ENCODE results near the gene ITGA3. TPM values are rescaled to one million over a fixed set of nuclear protein-coding genes. Genes with fewer than 3 reads are reported as not detected.

Gene ITGA3
- polyA plus RNA-seq, 4 donors: 48.3 to 109 (median 88.1) TPM

Other genes starting within 250 kb of the ITGA3 start
- 1 to 10 TPM in 1 of 4 donors, under 1 TPM in 1, not detected in 2; 0.93 to 1.1 TPM for gene TAC4, start 208.0 kb upstream of the ITGA3 start, polyA plus RNA-seq (ENCODE audit: insufficient read length in 4 of 4)
- under 1 TPM in 3 of 4 donors, not detected in 1; 0.60 to 0.98 (median 0.66) TPM for gene DLX4, start 86.9 kb upstream of the ITGA3 start, polyA plus RNA-seq (ENCODE audit: insufficient read length in 4 of 4)
- 1 to 10 TPM in 3 of 4 donors, under 1 TPM in 1; 0.99 to 1.7 (median 1.3) TPM for gene DLX3, start 60.9 kb upstream of the ITGA3 start, polyA plus RNA-seq (ENCODE audit: insufficient read length in 4 of 4)
- 100 to 1,000 TPM in 3 of 4 donors, 10 to 100 TPM in 1; 68.8 to 113 (median 112) TPM for gene PDK2, start 39.2 kb downstream of the ITGA3 start, polyA plus RNA-seq (ENCODE audit: insufficient read length in 4 of 4)
- gene SAMD14, start 74.0 kb downstream of the ITGA3 start, polyA plus RNA-seq (ENCODE audit: insufficient read length in 4 of 4): 10 to 100 TPM in 3 of 4 donors, 1 to 10 TPM in 1; 9.2 to 19.0 (median 13.1) TPM
- 10 to 100 TPM; 40.5 to 54.9 (median 46.6) TPM for gene PPP1R9B, start 94.6 kb downstream of the ITGA3 start, polyA plus RNA-seq (ENCODE audit: insufficient read length in 4 of 4)
- 1 to 10 TPM in 2 of 4 donors, under 1 TPM in 2; 0.48 to 1.5 (median 0.89) TPM for gene SGCA, start 109.9 kb downstream of the ITGA3 start, polyA plus RNA-seq (ENCODE audit: insufficient read length in 4 of 4)
- 1,000 to 10,000 TPM in 1 of 4 donors, 100 to 1,000 TPM in 3; 462 to 7,291 (median 934) TPM for gene COL1A1, start 145.5 kb downstream of the ITGA3 start, polyA plus RNA-seq (ENCODE audit: insufficient read length in 4 of 4)
- gene TMEM92, start 218.4 kb downstream of the ITGA3 start, polyA plus RNA-seq (ENCODE audit: insufficient read length in 4 of 4): 1 to 10 TPM in 3 of 4 donors, under 1 TPM in 1; 0.66 to 2.9 (median 1.9) TPM